Left lung (tissue), 10 donors: Measurements from ENCODE around the gene ANTXR1. TPM values are rescaled to one million over a fixed set of nuclear protein-coding genes. Genes with fewer than 3 reads are reported as not detected.

Experiments
- ATAC-seq: fragments of 200-7000 bp; cut with Tn5 transposase; one replicate; pipeline ENCODE4 v1.9.1; 2020; ENCODE audit warnings: moderate library complexity
- DNase-seq, 4 donors: peaks; one replicate each; pipeline ENCODE4 v3.0.0-alpha.2; 2013 to 2020
- H3K27ac ChIP-seq, 2 donors: fragments of 200-600 bp; sonication (generic) in 1 of 2; one replicate each; pipeline versions ENCODE4 v1.5.0 to v1.8.0; 2020 to 2021
- H3K27me3 ChIP-seq, 2 donors: fragments of 200-600 bp; sonication (generic) in 1 of 2; one replicate each; pipeline versions ENCODE4 v1.5.0 to v1.8.0; 2020 to 2021
- H3K36me3 ChIP-seq, 2 donors: fragments of 200-600 bp; sonication (generic) in 1 of 2; one replicate each; pipeline versions ENCODE4 v1.5.0 to v1.8.0; 2020 to 2021
- H3K4me1 ChIP-seq, 2 donors: fragments of 200-600 bp; one replicate each; pipeline ENCODE4 v1.8.0; 2021
- H3K4me3 ChIP-seq, 2 donors: fragments of 200-600 bp; sonication (generic) in 1 of 2; one replicate each; pipeline versions ENCODE4 v1.5.0 to v1.8.0; 2020 to 2021; ENCODE audit warnings: mild to moderate bottlenecking in 1 of 2
- H3K9me3 ChIP-seq, 2 donors: fragments of 200-600 bp; sonication (generic) in 1 of 2; one replicate each; pipeline versions ENCODE4 v1.5.0 to v1.8.0; 2020 to 2021
- intact Hi-C, 2 donors: fragments of 100-400 bp; cut with DNase I; formaldehyde crosslinking; loops; one replicate each; pipeline versions ENCODE4 v1.11.2 to v1.14.2; 2022
- polyA plus RNA-seq, 6 donors: library from polyadenylated mRNA; unstranded; fragments of 120-200 nt; gene quantifications; one replicate each; pipeline ENCODE4 v1.2.1, GENCODE V29; 2013; ENCODE audit not compliant: insufficient read length in 6 of 6
- total RNA-seq, 2 donors: library from RNA; stranded (reverse); fragmentation: NEBNext Ultra II Directional; extraction: Animal tissue kit (Norgen Biotek cat#: 25700); gene quantifications; one replicate each; pipeline ENCODE4 v1.2.1, GENCODE V29; 2021
- TF ChIP-seq, protein P1 (sequence below), 2 donors: fragments of 200-600 bp; sonication (generic) in 1 of 2; IDR thresholded peaks; one replicate each; pipeline versions ENCODE4 v1.5.0 to v1.8.0; 2021; ENCODE audit warnings: antibody characterized with exemption in 2 of 2
- donor health status: DM: no; HTN: yes; CAD: no.
- donor health status: DM: no; HTN: no; CAD: no.

Gene ANTXR1
- total and polyA plus RNA-seq, 8 donors: 70.2 to 115 (median 87.3) TPM

GRCh38 chr2:69124343-69124742 lies 111.4 kb downstream of the ANTXR1 start:
- no peak overlapping the region for H3K27ac ChIP-seq
- H3K9me3 ChIP-seq: no peaks in the 10 kb centered on the region
- no peaks in the 10 kb centered on the region for H3K27me3 ChIP-seq
- H3K4me3 ChIP-seq: no peak overlapping the region
- intact Hi-C loops: no loop called here
- TF ChIP-seq, protein P1, sequence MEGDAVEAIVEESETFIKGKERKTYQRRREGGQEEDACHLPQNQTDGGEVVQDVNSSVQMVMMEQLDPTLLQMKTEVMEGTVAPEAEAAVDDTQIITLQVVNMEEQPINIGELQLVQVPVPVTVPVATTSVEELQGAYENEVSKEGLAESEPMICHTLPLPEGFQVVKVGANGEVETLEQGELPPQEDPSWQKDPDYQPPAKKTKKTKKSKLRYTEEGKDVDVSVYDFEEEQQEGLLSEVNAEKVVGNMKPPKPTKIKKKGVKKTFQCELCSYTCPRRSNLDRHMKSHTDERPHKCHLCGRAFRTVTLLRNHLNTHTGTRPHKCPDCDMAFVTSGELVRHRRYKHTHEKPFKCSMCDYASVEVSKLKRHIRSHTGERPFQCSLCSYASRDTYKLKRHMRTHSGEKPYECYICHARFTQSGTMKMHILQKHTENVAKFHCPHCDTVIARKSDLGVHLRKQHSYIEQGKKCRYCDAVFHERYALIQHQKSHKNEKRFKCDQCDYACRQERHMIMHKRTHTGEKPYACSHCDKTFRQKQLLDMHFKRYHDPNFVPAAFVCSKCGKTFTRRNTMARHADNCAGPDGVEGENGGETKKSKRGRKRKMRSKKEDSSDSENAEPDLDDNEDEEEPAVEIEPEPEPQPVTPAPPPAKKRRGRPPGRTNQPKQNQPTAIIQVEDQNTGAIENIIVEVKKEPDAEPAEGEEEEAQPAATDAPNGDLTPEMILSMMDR (IDR thresholded peaks at IDR 0.05): no peak
- no peaks in the 10 kb centered on the region for H3K4me1 ChIP-seq
- no peak for ATAC-seq
- H3K36me3 ChIP-seq: no peaks in the 10 kb centered on the region
- DNase-seq: no peak

DNA sequence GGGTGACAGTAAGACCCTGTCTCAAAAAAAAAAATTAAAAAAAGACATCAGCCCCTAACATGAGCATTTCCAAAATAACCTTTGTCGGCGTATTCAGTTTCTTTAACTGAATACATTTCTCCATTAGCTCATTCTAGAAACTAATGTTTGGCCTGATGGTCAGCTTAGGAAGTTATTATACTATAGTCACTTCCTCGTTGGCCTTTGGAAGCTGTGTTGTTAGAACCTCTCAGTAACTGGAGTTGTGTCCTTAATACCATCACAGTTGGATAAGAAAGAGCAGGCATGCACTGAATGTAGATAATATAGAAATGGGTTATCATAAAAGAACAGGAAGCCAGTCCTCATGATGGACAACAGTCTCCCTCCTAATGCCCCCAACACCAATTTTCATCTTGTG lies 112.8 kb downstream of the ANTXR1 start:
- H3K9me3 ChIP-seq: no peaks in the 10 kb centered on the region
- DNase-seq: no peak
- no peak overlapping the region for H3K4me3 ChIP-seq
- no peaks in the 10 kb centered on the region for H3K27me3 ChIP-seq
- intact Hi-C loops: no loop called here
- H3K27ac ChIP-seq: no peak overlapping the region
- TF ChIP-seq, protein P1 (IDR thresholded peaks at IDR 0.05): no peak
- H3K4me1 ChIP-seq: no peaks in the 10 kb centered on the region
- no peaks in the 10 kb centered on the region for H3K36me3 ChIP-seq
- ATAC-seq: no peak

DNA sequence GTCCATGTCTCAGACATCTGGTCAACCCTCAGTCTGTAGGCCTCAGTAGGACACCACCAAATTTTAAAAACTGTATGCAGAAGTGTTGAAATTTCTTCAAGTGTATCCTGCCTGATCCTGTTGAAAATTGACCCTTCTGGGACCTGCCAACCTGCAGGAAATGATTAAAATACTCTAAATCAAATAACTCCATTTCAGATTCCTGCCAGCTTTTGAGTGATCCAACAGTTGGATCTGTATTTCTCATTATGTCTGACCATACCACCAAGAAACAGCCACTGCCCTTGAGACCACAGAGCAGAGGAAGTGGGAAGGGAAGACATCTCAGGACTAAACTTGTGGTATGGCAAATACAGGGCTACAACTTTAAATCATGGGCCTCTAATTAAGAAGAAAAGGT lies 113.4 kb downstream of the ANTXR1 start:
- DNase-seq: no peak
- intact Hi-C loops: no loop called here
- Histone ChIP-seq H3K9me3 (no peaks in the 10 kb centered on the region), H3K27ac (no peak overlapping the region), H3K27me3 (no peaks in the 10 kb centered on the region), H3K4me1 (no peaks in the 10 kb centered on the region), H3K36me3 (no peaks in the 10 kb centered on the region), H3K4me3 (no peak overlapping the region)
- TF ChIP-seq, protein P1 (IDR thresholded peaks at IDR 0.05): no peak
- no peak for ATAC-seq

DNA sequence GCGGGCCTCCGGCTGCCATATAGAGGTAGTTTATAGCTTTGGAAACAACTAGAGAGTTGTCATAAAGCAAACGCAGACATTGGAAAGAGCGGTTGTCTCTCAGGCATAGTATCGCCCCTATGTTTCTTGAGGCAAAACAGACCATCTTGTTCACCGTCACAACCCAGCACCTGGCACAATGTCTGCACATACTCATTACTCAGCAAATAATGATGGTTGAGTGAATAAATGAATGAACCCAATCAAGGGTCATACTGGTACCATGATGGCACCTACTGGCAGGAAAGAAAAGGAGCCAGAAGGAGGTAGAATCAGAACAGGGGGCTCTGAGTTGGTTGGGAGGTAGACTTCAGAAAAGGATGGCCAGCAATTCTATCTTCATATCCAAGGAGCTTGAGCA lies 118.5 kb downstream of the ANTXR1 start:
- H3K4me1 ChIP-seq: no peaks in the 10 kb centered on the region
- H3K9me3 ChIP-seq: no peaks in the 10 kb centered on the region
- DNase-seq (no peak), ATAC-seq (no peak)
- no peak overlapping the region for H3K27ac ChIP-seq
- H3K4me3 ChIP-seq: no peak overlapping the region
- intact Hi-C loops: no loop called here
- H3K36me3 ChIP-seq: no peaks in the 10 kb centered on the region
- no peaks in the 10 kb centered on the region for H3K27me3 ChIP-seq
- TF ChIP-seq, protein P1 (IDR thresholded peaks at IDR 0.05): no peak

- intact Hi-C loops: no loop called here
- H3K27ac ChIP-seq: no peak overlapping the region
- no peaks in the 10 kb centered on the region for H3K9me3 ChIP-seq
- no peaks in the 10 kb centered on the region for H3K36me3 ChIP-seq
- H3K4me1 ChIP-seq: no peaks in the 10 kb centered on the region
- ATAC-seq (no peak), DNase-seq (no peak)
- no peaks in the 10 kb centered on the region for H3K27me3 ChIP-seq
- no peak overlapping the region for H3K4me3 ChIP-seq
- TF ChIP-seq, protein P1 (IDR thresholded peaks at IDR 0.05): no peak
Observed at GRCh38 chr2:69131983-69132675, 119.2 kb downstream of the ANTXR1 start.
